Bronchial epithelial cell (primary cell): ENCODE data around the gene RPS15. TPM values are rescaled to one million over a fixed set of nuclear protein-coding genes. Genes with fewer than 3 reads are reported as not detected.
"Not testable (repeated sequence)": the region's sequence is repeated elsewhere in the genome, so short reads cannot be mapped to it uniquely, and the experiment has no call there.

Source experiments
- DNase-seq: peaks from one replicate; pipeline ENCODE4 v3.0.0-alpha.2; 2010; ENCODE audit warnings: low read depth
- FAIRE-seq: peaks from 2 replicates; lab custom pipeline; 2011; peaks lifted over from hg19 to GRCh38; lab: Jason Lieb, UNC
- H3K27me3 ChIP-seq: 2 replicates; pipeline ENCODE4 v1.5.1; 2011; ENCODE audit warnings: low read length; ENCODE audit not compliant: control insufficient read depth, insufficient read depth
- H3K36me3 ChIP-seq: 2 replicates; pipeline ENCODE4 v1.5.1; 2011; ENCODE audit warnings: low read length; ENCODE audit not compliant: control insufficient read depth, insufficient read depth
- H3K4me3 ChIP-seq: 2 replicates; pipeline ENCODE4 v1.5.1; 2011; ENCODE audit warnings: mild to moderate bottlenecking, low read depth, low read length, control low read depth
- total RNA-seq: library from RNA; depleted of rRNA; stranded (reverse); fragments of >200 nt; gene quantifications from 2 replicates; pipeline ENCODE4 v1.2.1, GENCODE V29; 2014
- TF ChIP-seq, protein P1 (sequence below): IDR thresholded peaks from 2 replicates; pipeline ENCODE4 v1.5.1; 2011; ENCODE audit warnings: mild to moderate bottlenecking, moderate library complexity, low read length, control low read depth, inconsistent platforms; ENCODE audit not compliant: insufficient read depth, severe bottlenecking

Gene RPS15
- total RNA-seq, 1 donor from 2014 or later, result 966 TPM

DNA sequence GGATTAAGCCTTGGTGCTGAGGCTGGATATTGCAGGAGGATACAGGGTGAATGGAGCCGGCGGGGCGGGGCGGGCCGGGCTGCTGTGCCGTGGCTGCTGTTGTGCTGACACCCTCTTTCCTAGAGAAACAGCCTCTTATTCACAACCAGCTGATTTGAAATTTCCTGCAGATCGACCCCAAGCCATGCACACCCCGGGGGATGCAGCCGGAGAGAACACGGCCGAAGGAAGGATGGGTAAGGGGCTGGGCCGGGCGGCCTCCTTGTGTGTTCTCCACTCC is 19.8 kb upstream of the RPS15 start:
- no peaks in the 10 kb centered on the region for H3K27me3 ChIP-seq
- H3K4me3 ChIP-seq, result no peak overlapping the region
- H3K36me3 ChIP-seq, result peaks cover 31% of the 10 kb centered on the region
- DNase-seq, result no peak
- TF ChIP-seq, protein P1, sequence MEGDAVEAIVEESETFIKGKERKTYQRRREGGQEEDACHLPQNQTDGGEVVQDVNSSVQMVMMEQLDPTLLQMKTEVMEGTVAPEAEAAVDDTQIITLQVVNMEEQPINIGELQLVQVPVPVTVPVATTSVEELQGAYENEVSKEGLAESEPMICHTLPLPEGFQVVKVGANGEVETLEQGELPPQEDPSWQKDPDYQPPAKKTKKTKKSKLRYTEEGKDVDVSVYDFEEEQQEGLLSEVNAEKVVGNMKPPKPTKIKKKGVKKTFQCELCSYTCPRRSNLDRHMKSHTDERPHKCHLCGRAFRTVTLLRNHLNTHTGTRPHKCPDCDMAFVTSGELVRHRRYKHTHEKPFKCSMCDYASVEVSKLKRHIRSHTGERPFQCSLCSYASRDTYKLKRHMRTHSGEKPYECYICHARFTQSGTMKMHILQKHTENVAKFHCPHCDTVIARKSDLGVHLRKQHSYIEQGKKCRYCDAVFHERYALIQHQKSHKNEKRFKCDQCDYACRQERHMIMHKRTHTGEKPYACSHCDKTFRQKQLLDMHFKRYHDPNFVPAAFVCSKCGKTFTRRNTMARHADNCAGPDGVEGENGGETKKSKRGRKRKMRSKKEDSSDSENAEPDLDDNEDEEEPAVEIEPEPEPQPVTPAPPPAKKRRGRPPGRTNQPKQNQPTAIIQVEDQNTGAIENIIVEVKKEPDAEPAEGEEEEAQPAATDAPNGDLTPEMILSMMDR, result no peak
- no peak for FAIRE-seq

DNA sequence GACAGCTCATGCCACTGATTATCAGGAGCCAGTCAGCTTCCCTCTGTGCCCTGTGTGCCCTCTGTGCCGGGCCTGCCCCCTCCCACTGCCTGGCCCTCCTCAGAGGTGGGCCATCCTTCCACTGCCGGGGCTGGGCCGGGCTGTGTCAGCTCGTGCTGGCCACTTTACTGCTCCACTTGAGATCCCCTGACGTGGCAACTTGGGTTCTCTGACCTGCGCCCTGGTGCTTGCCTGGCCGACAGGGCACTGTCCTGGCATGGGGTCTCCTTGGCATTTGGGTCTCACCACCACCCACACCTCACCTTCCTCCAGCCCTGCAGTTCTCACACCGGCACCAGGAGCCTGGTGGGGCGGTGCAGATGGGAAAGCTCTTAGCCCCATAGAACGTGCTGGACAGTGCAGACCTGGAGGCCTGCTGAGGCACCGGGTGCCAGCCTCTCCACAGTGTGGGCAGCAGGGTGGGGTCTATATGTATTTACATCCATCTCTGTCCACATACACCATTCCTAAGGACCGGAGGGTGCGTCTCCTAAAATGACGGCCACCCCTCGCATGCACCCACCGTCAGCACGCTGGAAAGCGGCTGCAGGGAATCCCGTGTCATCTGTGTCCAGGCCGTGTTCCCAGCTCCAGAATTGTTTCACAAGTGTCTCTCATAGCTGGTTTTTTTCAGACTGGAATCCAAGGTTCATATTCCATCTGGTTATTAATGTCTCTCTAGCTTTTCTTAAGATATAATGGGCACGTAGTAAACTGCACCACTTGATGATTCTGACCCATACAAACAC is 19.1 kb upstream of the RPS15 start:
- H3K27me3 ChIP-seq, result no peaks in the 10 kb centered on the region
- FAIRE-seq (no peak), DNase-seq (no peak)
- H3K36me3 ChIP-seq, result peaks cover 33% of the 10 kb centered on the region
- TF ChIP-seq, protein P1, result no peak
- no peak overlapping the region for H3K4me3 ChIP-seq

DNA sequence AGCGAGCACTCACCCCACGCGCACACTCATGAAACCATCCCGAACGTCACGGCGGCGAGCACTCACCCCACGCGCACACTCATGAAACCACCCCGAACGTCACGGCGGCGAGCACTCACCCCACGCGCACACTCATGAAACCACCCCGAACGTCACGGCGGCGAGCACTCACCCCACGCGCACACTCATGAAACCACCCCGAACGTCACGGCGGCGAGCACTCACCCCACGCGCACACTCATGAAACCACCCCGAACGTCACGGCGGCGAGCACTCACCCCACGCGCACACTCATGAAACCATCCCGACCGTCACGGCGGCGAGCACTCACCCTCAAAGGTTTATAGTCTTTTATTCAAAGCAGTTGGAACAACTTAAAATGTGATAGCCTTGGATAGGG is 18.1 kb upstream of the RPS15 start:
- DNase-seq, H3K27me3 ChIP-seq, FAIRE-seq, H3K4me3 ChIP-seq: not testable (repeated sequence)
- peaks cover 36% of the 10 kb centered on the region for H3K36me3 ChIP-seq

DNA sequence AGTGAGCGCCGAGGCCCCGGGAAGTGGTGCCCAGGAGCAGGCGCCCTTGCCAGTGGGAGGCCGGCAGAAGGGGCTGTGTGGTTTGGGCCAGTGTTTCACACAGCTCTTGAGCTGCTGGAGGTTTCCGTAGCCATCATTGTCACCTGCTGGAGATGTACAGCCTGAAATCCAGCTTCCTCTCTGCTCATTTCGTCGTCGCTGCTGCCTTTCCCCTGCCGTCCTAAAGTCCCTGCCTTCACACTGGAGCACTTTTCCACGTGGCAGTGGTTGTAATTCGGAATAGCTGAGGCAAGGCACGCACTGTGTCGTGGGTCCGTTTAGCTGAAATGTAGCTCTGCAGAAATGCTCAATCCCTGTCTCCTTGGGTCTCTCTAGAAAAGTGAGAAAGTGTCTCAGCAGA is 17.6 kb upstream of the RPS15 start:
- FAIRE-seq (no peak), DNase-seq (no peak)
- Histone ChIP-seq H3K4me3 (no peak overlapping the region), H3K27me3 (no peaks in the 10 kb centered on the region), H3K36me3 (peaks cover 39% of the 10 kb centered on the region)
- TF ChIP-seq, protein P1, result no peak

DNA sequence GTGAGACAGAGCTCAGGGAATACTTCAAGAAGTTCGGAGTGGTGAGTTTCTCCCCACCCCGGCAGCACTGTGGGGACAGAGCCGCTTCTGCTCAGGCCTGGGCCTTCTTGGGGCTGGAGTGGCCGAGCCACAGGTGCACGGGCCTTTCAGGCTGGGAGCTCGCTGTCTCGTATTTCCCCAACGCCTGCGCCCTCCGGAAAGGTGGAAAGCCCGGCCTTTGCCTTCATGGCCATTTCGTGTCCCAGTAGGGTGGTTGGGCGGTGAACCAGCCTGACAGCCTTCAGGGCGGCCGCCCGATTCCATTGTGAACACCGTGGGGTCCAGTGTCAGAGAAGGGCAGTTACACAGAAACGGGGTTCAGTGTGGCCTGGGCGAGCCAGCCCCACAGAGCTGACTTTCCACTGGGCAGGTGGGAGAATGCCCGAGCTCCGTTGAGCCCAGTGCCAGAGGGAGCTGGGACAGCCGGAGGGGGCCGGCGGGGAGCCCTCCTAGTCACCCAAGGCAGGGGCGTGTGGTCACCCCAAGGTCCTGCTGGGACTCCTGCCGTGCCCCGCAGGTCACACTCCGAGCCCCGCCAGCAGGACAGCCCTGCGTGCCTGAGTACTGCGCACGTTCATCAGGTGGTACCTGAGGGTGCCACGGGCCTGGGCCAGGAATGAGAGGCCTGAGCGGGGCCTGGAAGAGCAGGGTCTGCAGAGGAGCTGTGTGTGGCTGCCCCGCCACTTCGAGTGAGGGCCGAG is 16.8 kb upstream of the RPS15 start:
- Histone ChIP-seq H3K27me3 (no peaks in the 10 kb centered on the region), H3K36me3 (peaks cover 45% of the 10 kb centered on the region), H3K4me3 (no peak overlapping the region)
- TF ChIP-seq, protein P1, result no peak
- no peak for DNase-seq
- no peak for FAIRE-seq

DNA sequence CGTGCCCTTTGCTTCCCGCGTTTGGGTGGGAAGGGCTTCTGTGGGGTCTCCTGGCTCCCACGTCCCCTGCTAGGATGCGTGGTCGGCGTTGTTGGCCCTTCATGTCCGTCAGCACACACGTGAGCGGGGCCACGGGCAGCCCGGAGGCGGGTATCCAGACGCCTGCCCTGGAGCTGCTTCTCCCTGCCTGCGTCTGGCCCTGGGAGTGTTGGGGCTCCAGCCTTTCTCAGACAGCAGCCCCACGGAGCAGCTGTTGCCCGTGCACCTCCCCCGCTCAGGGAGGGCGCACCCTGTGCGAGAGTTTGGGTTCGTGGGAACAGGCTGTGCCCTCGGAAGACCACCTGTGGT is 16.3 kb upstream of the RPS15 start:
- Histone ChIP-seq H3K36me3 (peaks cover 47% of the 10 kb centered on the region), H3K4me3 (no peak overlapping the region), H3K27me3 (no peaks in the 10 kb centered on the region)
- TF ChIP-seq, protein P1, result no peak
- no peak for DNase-seq
- FAIRE-seq, result no peak
